HCT116 (cell line): ENCODE measurements around the gene TMEM271. TPM values are rescaled to one million over a fixed set of nuclear protein-coding genes. Genes with fewer than 3 reads are reported as not detected.

Experiments used
- ATAC-seq: fragments of 200-7000 bp; cut with Tn5 transposase; 2 replicates; pipeline ENCODE4 v1.9.1; 2020; ENCODE audit warnings: mild to moderate bottlenecking, moderate library complexity
- BruUV-seq: library from RNA; stranded (reverse); fragments of 400-500 nt; replicated peaks from 2 replicates; lab custom pipeline; 2021; lab: Mats Ljungman, UMichigan
- CTCF ChIA-PET: fragments of 300-600 bp; sonication (Branson Sonifier 250); formaldehyde crosslinking; loops from one replicate; lab custom pipeline; 2021; ENCODE audit warnings: antibody characterized with exemption; lab: Charles Lee
- POLR2A ChIA-PET: fragments of 300-600, 350-600 bp; sonication (Branson Sonifier 250); formaldehyde crosslinking; loops from one replicate; lab custom pipeline; 2021; ENCODE audit warnings: antibody characterized with exemption; lab: Charles Lee
- RAD21 ChIA-PET, 2 experiments: fragments of 300-600 bp; sonication (Branson Sonifier 250); formaldehyde crosslinking; loops; one replicate each; lab custom pipeline; 2023; ENCODE audit warnings: low total read pairs in 2 of 2; ENCODE audit not compliant: uncharacterized antibody in 2 of 2, unreplicated experiment in 2 of 2, low non-redundant PET in 1 of 2; lab: Charles Lee
- DNase-seq: peaks from one replicate; pipeline ENCODE4 v3.0.0-alpha.2; 2010; ENCODE audit warnings: low read depth, low spot score
- H2AFZ ChIP-seq: fragments of 200-600 bp; shearing (Covaris generic), sonication (generic); 2 replicates; pipeline ENCODE4 v1.6.1; 2017; ENCODE audit warnings: low read depth, mixed run types, mixed read lengths, antibody characterized with exemption, low read length; ENCODE audit not compliant: poor library complexity, severe bottlenecking
- H3K27ac ChIP-seq: 2 replicates; pipeline ENCODE4 v1.5.1; 2012; ENCODE audit warnings: low read depth, low read length
- H3K27me3 ChIP-seq: fragments of 200-600 bp; sonication (generic); 2 replicates; pipeline ENCODE4 v1.6.1; 2016; ENCODE audit warnings: mixed run types, low read length, mixed read lengths; ENCODE audit not compliant: insufficient read depth
- H3K36me3 ChIP-seq, 2 experiments: fragments of 200-500 bp in 1 of 2; fragments of 200-600 bp in 1 of 2; sonication (Bioruptor generic) in 1 of 2; sonication (generic) in 1 of 2; 2 replicates each; pipeline versions ENCODE4 v1.5.1 to v1.6.1; 2014 to 2016; ENCODE audit warnings: low read length in 2 of 2, inconsistent platforms in 1 of 2, mixed read lengths in 1 of 2, mixed run types in 1 of 2; ENCODE audit not compliant: insufficient read depth in 2 of 2, control insufficient read depth in 1 of 2
- H3K4me1 ChIP-seq, 2 experiments: fragments of 200-600 bp in 1 of 2; sonication (generic) in 1 of 2; 2 replicates each; pipeline versions ENCODE4 v1.5.1 to v1.6.1; 2012 to 2017; ENCODE audit warnings: low read length in 2 of 2, inconsistent platforms in 1 of 2, mild to moderate bottlenecking in 1 of 2, mixed read lengths in 1 of 2, mixed run types in 1 of 2, moderate library complexity in 1 of 2; ENCODE audit not compliant: insufficient read depth in 2 of 2, control insufficient read depth in 1 of 2
- H3K4me2 ChIP-seq: fragments of 200-600 bp; sonication (generic); 2 replicates; pipeline ENCODE4 v1.6.1; 2017; ENCODE audit warnings: mixed run types, low read length, mixed read lengths
- H3K4me3 ChIP-seq, 2 experiments: fragments of 200-600 bp in 1 of 2; sonication (generic) in 1 of 2; replicated peaks in 1 of 2; 2 replicates each; pipeline ENCODE4 v1.5.1; 2011 to 2016; ENCODE audit warnings: low read length in 2 of 2, control low read depth in 1 of 2, low read depth in 1 of 2, mild to moderate bottlenecking in 1 of 2, mixed read lengths in 1 of 2, mixed run types in 1 of 2
- H3K79me2 ChIP-seq: fragments of 200-600 bp; sonication (generic); 2 replicates; pipeline ENCODE4 v1.6.1; 2017; ENCODE audit warnings: mild to moderate bottlenecking, mixed run types, low read length, moderate library complexity, mixed read lengths; ENCODE audit not compliant: insufficient read depth
- H3K9ac ChIP-seq: fragments of 200-600 bp; sonication (generic); 2 replicates; pipeline ENCODE4 v1.6.1; 2016; ENCODE audit warnings: low read length, mixed read lengths
- H3K9me2 ChIP-seq: fragments of 200-600 bp; sonication (generic), shearing (Covaris generic); 2 replicates; pipeline ENCODE4 v1.6.1; 2017; ENCODE audit warnings: mixed run types, mild to moderate bottlenecking, moderate library complexity; ENCODE audit not compliant: insufficient read depth
- H3K9me3 ChIP-seq, 2 experiments: fragments of 200-500 bp in 1 of 2; fragments of 200-600 bp in 1 of 2; sonication (Bioruptor generic) in 1 of 2; sonication (generic) in 1 of 2; 2 replicates each; pipeline ENCODE4 v1.6.1; 2014 to 2017; ENCODE audit warnings: low read length in 2 of 2, mixed read lengths in 2 of 2, inconsistent platforms in 1 of 2, low read depth in 1 of 2, mild to moderate bottlenecking in 1 of 2, mixed run types in 1 of 2, moderate library complexity in 1 of 2; ENCODE audit not compliant: control insufficient read depth in 1 of 2, insufficient read depth in 1 of 2
- H4K20me1 ChIP-seq: fragments of 200-600 bp; sonication (generic), shearing (Covaris generic); 2 replicates; pipeline ENCODE4 v1.6.1; 2017; ENCODE audit warnings: mixed run types, mild to moderate bottlenecking, moderate library complexity; ENCODE audit not compliant: insufficient read depth
- CBX3 ChIP-seq: IDR thresholded peaks from 2 replicates; pipeline ENCODE4 v1.6.1; 2012; ENCODE audit warnings: low read depth
- CEBPB ChIP-seq: IDR thresholded peaks from 2 replicates; pipeline ENCODE4 v1.6.1; 2012; ENCODE audit warnings: low read depth
- EGR1 ChIP-seq: IDR thresholded peaks from 2 replicates; pipeline ENCODE4 v1.6.1; 2012; ENCODE audit warnings: low read depth
- ELF1 ChIP-seq: IDR thresholded peaks from 2 replicates; pipeline ENCODE4 v1.6.1; 2012; ENCODE audit warnings: low read depth, borderline replicate concordance
- EZH2 ChIP-seq: fragments of 200-600 bp; sonication (generic); IDR thresholded peaks from 2 replicates; pipeline ENCODE4 v1.6.1; 2017; ENCODE audit warnings: antibody characterized with exemption, mixed run types
- EZH2phosphoT487 ChIP-seq: fragments of 200-600 bp; IDR thresholded peaks from 2 replicates; pipeline ENCODE4 v1.6.1; 2018; ENCODE audit warnings: antibody characterized with exemption, borderline replicate concordance
- POLR2A ChIP-seq: IDR thresholded peaks from 2 replicates; pipeline ENCODE4 v1.7.0; 2011; ENCODE audit warnings: borderline replicate concordance; ENCODE audit not compliant: insufficient read depth, insufficient read length; ENCODE audit errors: extremely low read depth
- POLR2AphosphoS5 ChIP-seq: IDR thresholded peaks from 2 replicates; pipeline ENCODE4 v1.6.1; 2011; ENCODE audit warnings: mild to moderate bottlenecking, low read depth, low read length, moderate library complexity
- RAD21 ChIP-seq: IDR thresholded peaks from 2 replicates; pipeline ENCODE4 v1.6.1; 2012; ENCODE audit warnings: low read depth, mild to moderate bottlenecking
- SIN3A ChIP-seq: IDR thresholded peaks from 2 replicates; pipeline ENCODE4 v1.6.1; 2012; ENCODE audit warnings: low read depth
- SRF ChIP-seq: IDR thresholded peaks from 2 replicates; pipeline ENCODE4 v1.6.1; 2012; ENCODE audit warnings: low read depth
- TCF7L2 ChIP-seq: IDR thresholded peaks from 2 replicates; pipeline ENCODE4 v1.7.0; 2011; ENCODE audit warnings: borderline replicate concordance, inconsistent platforms; ENCODE audit not compliant: insufficient read depth, insufficient read length; ENCODE audit errors: extremely low read depth
- YY1 ChIP-seq: IDR thresholded peaks from 2 replicates; pipeline ENCODE4 v1.6.1; 2011; ENCODE audit warnings: low read length, low read depth, moderate library complexity, mild to moderate bottlenecking; ENCODE audit not compliant: insufficient replicate concordance; ENCODE audit errors: extremely low read depth
- ZNF274 ChIP-seq: fragments of 200-500 bp; sonication (Bioruptor generic); IDR thresholded peaks from 2 replicates; pipeline ENCODE4 v1.6.1; 2014; ENCODE audit warnings: mild to moderate bottlenecking, low read depth, low read length, inconsistent platforms
- intact Hi-C: fragments of 100-400 bp; cut with micrococcal nuclease; formaldehyde crosslinking; loops from 2 replicates; pipeline ENCODE4 v1.10.0; 2022
- total RNA-seq: library from RNA; stranded (reverse); gene quantifications from one replicate; pipeline ENCODE4 v1.2.1, GENCODE V29; 2021; ENCODE audit not compliant: unreplicated experiment
- TF ChIP-seq, protein P1 (sequence below): IDR thresholded peaks from 2 replicates; pipeline ENCODE4 v1.6.1; 2012
- TF ChIP-seq, protein P2 (sequence below): IDR thresholded peaks from 2 replicates; pipeline ENCODE4 v1.6.1; 2012
- TF ChIP-seq, protein P3 (sequence below): IDR thresholded peaks from 2 replicates; pipeline ENCODE4 v1.6.1; 2011; ENCODE audit warnings: mild to moderate bottlenecking, low read length, moderate library complexity; ENCODE audit not compliant: insufficient replicate concordance; ENCODE audit errors: extremely low read depth

TMEM271 gene
- total RNA-seq, 1 experiment from 2014 or later: not detected

DNA sequence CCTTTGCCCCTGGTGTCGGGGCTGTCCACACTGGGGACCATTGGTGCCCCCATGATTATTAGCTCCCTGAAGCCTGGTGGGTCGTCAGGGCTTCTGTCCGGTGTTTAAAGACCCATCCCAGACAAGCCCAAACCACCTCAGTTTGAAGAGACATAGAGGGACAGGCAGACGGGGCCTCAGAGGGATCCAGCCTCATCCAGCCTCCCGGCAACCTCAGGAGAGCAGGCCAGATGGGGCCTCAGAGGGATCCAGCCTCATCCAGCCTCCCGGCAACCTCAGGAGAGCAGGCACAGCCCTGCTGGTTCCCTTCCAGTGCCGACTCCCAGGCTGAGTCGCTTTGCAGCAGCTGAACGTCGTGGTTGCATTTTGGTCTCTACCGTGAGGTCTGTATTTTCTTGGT is 45.0 kb downstream of the TMEM271 start:
- ChIA-PET RAD21 (no interaction called here), CTCF (no interaction called here), POLR2A (no interaction called here)
- Histone ChIP-seq H3K79me2 (no peaks in the 10 kb centered on the region), H2AFZ (no peak overlapping the region), H3K9me3 (no peaks in the 10 kb centered on the region), H3K36me3 (peaks cover 0 to 13% of the 10 kb centered on the region in 2 experiments; a peak in 2 of 4 replicates), H3K4me3 (no peak overlapping the region), H3K4me1 (no peaks in the 10 kb centered on the region), H3K27me3 (no peaks in the 10 kb centered on the region), H3K4me2 (no peak overlapping the region), H3K9me2 (no peaks in the 10 kb centered on the region), H3K9ac (no peak overlapping the region), H4K20me1 (no peaks in the 10 kb centered on the region), H3K27ac (no peak overlapping the region)
- no peak for TF ChIP-seq CBX3
- no peak for TF ChIP-seq CEBPB
- TF ChIP-seq POLR2AphosphoS5: no peak
- TF ChIP-seq, protein P1, sequence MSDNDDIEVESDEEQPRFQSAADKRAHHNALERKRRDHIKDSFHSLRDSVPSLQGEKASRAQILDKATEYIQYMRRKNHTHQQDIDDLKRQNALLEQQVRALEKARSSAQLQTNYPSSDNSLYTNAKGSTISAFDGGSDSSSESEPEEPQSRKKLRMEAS: no peak
- no peak for TF ChIP-seq EGR1
- TF ChIP-seq ZNF274: no peak
- no peak for TF ChIP-seq POLR2A
- TF ChIP-seq SIN3A: no peak
- TF ChIP-seq TCF7L2: no peak
- intact Hi-C loops: no loop called here
- DNase-seq (no peak), ATAC-seq (no peak)
- no TSS peak for BruUV-seq

DNA sequence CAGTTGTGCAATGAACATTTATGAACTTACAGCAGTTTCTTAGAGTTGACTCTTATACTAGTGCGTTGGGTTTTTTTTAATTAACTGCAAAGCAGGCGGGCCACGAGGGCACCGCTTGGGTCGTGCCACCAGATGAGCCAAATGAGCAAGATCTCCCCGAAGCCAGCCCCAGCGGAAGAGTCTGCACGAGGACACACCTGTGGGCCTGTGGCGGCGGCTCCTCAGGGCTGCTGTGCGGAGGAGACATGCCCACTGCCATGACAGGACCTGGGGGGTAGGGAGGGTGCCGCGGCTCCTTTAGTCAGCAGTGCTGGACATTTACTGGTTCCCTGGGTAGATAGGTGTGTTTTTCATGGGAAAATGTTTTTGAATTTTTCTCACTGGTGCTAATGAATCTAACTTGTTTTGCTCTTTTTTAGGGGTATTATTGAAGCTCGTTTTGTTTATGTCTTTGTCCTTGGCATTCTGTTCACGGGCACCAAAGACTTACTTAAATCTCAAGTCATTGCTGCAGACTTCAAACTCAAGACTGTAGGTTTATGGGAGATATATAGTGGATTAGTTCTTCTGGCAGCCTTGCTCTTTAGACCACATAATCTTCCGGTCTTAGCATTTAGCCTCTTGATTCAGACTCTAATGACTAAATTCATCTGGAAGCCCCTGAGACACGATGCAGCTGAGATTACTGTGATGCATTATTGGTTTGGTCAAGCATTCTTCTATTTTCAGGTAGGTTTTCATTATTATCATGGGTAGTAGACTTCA is 45.9 kb downstream of the TMEM271 start:
- RAD21 ChIA-PET: no interaction called here

More for the DNA sequence above, 45.9 kb downstream of the TMEM271 start:
- Histone ChIP-seq H3K27me3 (no peaks in the 10 kb centered on the region), H3K4me3 (no peak overlapping the region), H3K4me2 (no peak overlapping the region), H2AFZ (no peak overlapping the region), H3K9me2 (no peaks in the 10 kb centered on the region), H3K9ac (no peak overlapping the region), H3K27ac (no peak overlapping the region), H3K79me2 (no peaks in the 10 kb centered on the region), H3K9me3 (no peaks in the 10 kb centered on the region), H4K20me1 (no peaks in the 10 kb centered on the region), H3K36me3 (peaks cover 0 to 13% of the 10 kb centered on the region in 2 experiments; a peak in 2 of 4 replicates), H3K4me1 (no peaks in the 10 kb centered on the region)
- intact Hi-C loops: no loop called here
- POLR2A ChIA-PET: no interaction called here
- CTCF ChIA-PET: no interaction called here
- no peak for TF ChIP-seq SRF
- no peak for TF ChIP-seq ELF1
- TF ChIP-seq, protein P1: no peak
- TF ChIP-seq, protein P2, sequence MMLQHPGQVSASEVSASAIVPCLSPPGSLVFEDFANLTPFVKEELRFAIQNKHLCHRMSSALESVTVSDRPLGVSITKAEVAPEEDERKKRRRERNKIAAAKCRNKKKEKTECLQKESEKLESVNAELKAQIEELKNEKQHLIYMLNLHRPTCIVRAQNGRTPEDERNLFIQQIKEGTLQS: no peak
- TF ChIP-seq EZH2phosphoT487: no peak
- TF ChIP-seq EZH2: no peak
- TF ChIP-seq, protein P3, sequence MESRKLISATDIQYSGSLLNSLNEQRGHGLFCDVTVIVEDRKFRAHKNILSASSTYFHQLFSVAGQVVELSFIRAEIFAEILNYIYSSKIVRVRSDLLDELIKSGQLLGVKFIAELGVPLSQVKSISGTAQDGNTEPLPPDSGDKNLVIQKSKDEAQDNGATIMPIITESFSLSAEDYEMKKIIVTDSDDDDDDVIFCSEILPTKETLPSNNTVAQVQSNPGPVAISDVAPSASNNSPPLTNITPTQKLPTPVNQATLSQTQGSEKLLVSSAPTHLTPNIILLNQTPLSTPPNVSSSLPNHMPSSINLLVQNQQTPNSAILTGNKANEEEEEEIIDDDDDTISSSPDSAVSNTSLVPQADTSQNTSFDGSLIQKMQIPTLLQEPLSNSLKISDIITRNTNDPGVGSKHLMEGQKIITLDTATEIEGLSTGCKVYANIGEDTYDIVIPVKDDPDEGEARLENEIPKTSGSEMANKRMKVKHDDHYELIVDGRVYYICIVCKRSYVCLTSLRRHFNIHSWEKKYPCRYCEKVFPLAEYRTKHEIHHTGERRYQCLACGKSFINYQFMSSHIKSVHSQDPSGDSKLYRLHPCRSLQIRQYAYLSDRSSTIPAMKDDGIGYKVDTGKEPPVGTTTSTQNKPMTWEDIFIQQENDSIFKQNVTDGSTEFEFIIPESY: no peak
- no peak for TF ChIP-seq SIN3A
- TF ChIP-seq YY1: no peak
- no peak for TF ChIP-seq ZNF274
- TF ChIP-seq RAD21: no peak
- ATAC-seq (no peak), DNase-seq (no peak)
- BruUV-seq: no TSS peak
